GM12864 (cell line): ENCODE measurements around the gene DSTN.

Source experiments
- DNase-seq: peaks from one replicate; pipeline ENCODE4 v3.0.0-alpha.2; 2011; ENCODE audit warnings: low read depth
- H3K4me3 ChIP-seq: 2 replicates; pipeline ENCODE4 v1.5.1; 2011; ENCODE audit warnings: mild to moderate bottlenecking, low read depth, low read length, control low read depth
- CTCF ChIP-seq: IDR thresholded peaks from 2 replicates; pipeline ENCODE4 v1.5.1; 2011; ENCODE audit warnings: low read depth, mild to moderate bottlenecking, moderate library complexity, low read length, control low read depth, inconsistent platforms; ENCODE audit errors: missing control alignments

DSTN gene

GRCh38 chr20:17558154-17558940 is 11.5 kb upstream of the DSTN start:
- no peak overlapping the region for H3K4me3 ChIP-seq
- DNase-seq: no peak
- no peak for TF ChIP-seq CTCF

GRCh38 chr20:17558941-17559304 is 11.0 kb upstream of the DSTN start:
- DNase-seq: no peak
- no peak overlapping the region for H3K4me3 ChIP-seq
- no peak for TF ChIP-seq CTCF

GRCh38 chr20:17559338-17559737 is 10.5 kb upstream of the DSTN start:
- TF ChIP-seq CTCF: no peak
- H3K4me3 ChIP-seq: no peak overlapping the region
- DNase-seq: no peak

- H3K4me3 ChIP-seq: no peak overlapping the region
- DNase-seq: no peak
- no peak for TF ChIP-seq CTCF
Observed at GRCh38 chr20:17560344-17561074, 9.4 kb upstream of the DSTN start.

GRCh38 chr20:17562804-17563305 is 7.0 kb upstream of the DSTN start:
- no peak overlapping the region for H3K4me3 ChIP-seq
- no peak for TF ChIP-seq CTCF
- DNase-seq: no peak

GRCh38 chr20:17565169-17565845 is 4.6 kb upstream of the DSTN start:
- no peak for TF ChIP-seq CTCF
- no peak for DNase-seq
- no peak overlapping the region for H3K4me3 ChIP-seq
